ENCODE results near the gene TEAD1. TPM values are rescaled to one million over a fixed set of nuclear protein-coding genes. Genes with fewer than 3 reads are reported as not detected.

TEAD1 gene
- polyA plus RNA-seq, 1 donor (not counting 4 experiments of a cell fraction or from before 2014, with no cell fraction given): 32.7 TPM

DNA sequence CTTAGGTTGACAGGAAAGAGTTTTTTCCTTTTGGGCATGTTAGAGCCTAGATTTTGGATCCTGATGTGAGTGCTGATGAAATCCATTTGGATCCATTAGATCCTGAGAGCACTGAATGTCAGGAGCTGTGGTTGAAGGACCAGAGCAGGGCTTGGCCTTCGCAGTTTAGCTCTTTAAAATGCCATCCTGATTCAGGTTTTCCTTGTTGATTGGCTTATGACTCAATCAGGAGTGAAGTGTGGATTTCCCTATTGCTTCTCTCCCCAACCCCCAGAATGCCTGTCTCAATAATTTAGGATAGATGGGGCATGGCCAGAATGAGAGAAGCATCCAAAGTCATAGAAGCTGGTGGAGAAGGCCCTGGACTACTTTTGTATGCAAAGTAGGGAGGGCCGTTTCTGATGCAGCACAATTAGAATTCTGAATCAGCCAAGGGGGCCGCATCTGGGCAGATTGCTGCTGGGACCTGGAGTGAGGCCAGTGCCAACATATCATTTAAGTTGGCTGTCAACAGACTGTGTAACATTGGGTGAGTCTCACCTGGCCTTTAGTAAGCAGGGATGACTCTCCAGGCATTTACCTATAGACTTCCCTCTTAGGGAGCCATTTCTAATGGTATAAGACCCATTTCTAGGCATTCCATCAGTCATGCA is 80.5 kb downstream of the TEAD1 start:
- peak overlapping the region in 1 of 3 experiments; percentile 8 for H3K4me3 ChIP-seq (ENCODE audit: control insufficient read depth in 2 of 3, extremely low read depth in 1 of 3, insufficient read depth in 2 of 3, low read depth in 1 of 3, low read length in 3 of 3)
- H2AFZ ChIP-seq (ENCODE audit: control insufficient read depth, low read length): no peak overlapping the region
- DNase-seq (ENCODE audit: low read depth, low spot score) (no peak), FAIRE-seq (peak; percentile 20)
- dilution Hi-C loops (cut with MboI; ENCODE audit: extremely low pct_ligation_motif_present, low sequenced_read_pairs): no loop called here
- peaks cover 4% of the 10 kb centered on the region for H3K9me1 ChIP-seq (ENCODE audit: control insufficient read depth, extremely low read depth, insufficient read depth, low read length)
- peaks cover 3% of the 10 kb centered on the region in 2 experiments for H3K36me3 ChIP-seq (ENCODE audit: control insufficient read depth in 2 of 2, extremely low read depth in 1 of 2, insufficient read depth in 2 of 2, low read length in 2 of 2)
- peaks cover 93% of the 10 kb centered on the region for H3K79me2 ChIP-seq (ENCODE audit: control insufficient read depth, insufficient read depth, low read length)
- H3K27ac ChIP-seq (ENCODE audit: control insufficient read depth, insufficient read depth, low read length): peak overlapping the region; percentile 51
- no peaks in the 10 kb centered on the region for H3K9me3 ChIP-seq (ENCODE audit: control insufficient read depth, low read depth, low read length)
- H3K27me3 ChIP-seq (ENCODE audit: control insufficient read depth, extremely low read depth, insufficient read depth, low read length): no peaks in the 10 kb centered on the region
- H3K9ac ChIP-seq (ENCODE audit: control insufficient read depth, extremely low read depth, insufficient read depth, low read length): no peak overlapping the region
- TF ChIP-seq, protein P1, sequence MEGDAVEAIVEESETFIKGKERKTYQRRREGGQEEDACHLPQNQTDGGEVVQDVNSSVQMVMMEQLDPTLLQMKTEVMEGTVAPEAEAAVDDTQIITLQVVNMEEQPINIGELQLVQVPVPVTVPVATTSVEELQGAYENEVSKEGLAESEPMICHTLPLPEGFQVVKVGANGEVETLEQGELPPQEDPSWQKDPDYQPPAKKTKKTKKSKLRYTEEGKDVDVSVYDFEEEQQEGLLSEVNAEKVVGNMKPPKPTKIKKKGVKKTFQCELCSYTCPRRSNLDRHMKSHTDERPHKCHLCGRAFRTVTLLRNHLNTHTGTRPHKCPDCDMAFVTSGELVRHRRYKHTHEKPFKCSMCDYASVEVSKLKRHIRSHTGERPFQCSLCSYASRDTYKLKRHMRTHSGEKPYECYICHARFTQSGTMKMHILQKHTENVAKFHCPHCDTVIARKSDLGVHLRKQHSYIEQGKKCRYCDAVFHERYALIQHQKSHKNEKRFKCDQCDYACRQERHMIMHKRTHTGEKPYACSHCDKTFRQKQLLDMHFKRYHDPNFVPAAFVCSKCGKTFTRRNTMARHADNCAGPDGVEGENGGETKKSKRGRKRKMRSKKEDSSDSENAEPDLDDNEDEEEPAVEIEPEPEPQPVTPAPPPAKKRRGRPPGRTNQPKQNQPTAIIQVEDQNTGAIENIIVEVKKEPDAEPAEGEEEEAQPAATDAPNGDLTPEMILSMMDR (optimal IDR thresholded peaks at IDR 0.05 in 1 of 3, IDR thresholded peaks at IDR 0.05 in 1 of 3, conservative IDR thresholded peaks at IDR 0.05 in 1 of 3; ENCODE audit: extremely low read depth in 1 of 3, insufficient read depth in 2 of 3, low read length in 3 of 3): no peak
- no peak for TF ChIP-seq EZH2 (IDR thresholded peaks at IDR 0.05; ENCODE audit: low read length)
- peak overlapping the region; percentile 62 for H3K4me2 ChIP-seq (ENCODE audit: control insufficient read depth, extremely low read depth, insufficient read depth, low read depth, low read length)
- peaks cover 20% of the 10 kb centered on the region for H4K20me1 ChIP-seq (ENCODE audit: control insufficient read depth, extremely low read depth, insufficient read depth, low read length)
- H3K4me1 ChIP-seq (ENCODE audit: control insufficient read depth, extremely low read depth, insufficient read depth, low read length): peaks cover 30% of the 10 kb centered on the region

DNA sequence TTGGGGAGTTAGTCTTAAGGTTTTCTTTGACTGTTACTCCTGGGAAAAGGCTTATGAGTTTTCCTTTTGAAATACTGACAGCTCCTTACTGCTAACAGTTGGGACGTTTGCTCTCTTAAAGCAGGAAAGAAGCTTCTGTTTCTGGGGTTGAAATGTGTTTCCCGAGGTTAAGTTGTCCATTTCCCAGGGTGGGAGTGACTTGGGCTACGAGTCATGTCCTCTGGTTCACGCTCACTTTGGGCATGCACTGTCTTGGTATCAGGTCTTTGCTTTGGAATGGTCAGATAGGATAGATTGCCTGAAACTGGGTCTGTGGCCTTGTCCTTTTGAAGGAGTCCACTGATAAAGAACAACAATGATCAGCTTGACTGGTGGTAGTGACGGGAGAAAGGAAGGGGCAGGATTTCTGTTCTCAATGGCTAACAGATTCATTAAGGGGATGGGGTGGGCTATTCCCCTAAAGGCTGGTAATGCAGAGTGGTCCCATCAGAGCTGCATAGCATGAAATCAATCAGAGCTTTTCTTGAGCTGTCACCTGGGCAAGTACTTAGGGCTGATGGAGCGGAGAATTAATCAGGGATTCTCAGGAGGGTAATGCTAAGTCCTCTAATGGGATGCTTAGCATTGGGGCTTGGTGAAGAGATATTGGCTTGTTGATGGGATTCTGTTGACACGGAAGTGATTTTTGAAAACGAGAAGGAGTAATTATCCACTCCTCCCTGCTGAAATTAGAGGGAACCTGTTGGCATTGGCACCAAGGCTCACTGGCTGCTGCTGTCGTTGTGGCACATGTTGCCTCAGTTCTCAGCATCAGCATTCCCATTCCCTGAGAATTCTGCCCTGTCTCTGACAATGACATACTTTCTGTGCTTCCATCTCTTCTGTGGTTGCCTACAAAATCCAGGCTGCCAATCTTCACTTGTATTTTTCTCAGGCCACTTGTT is 81.6 kb downstream of the TEAD1 start:
- Histone ChIP-seq H3K4me1 (ENCODE audit: control insufficient read depth, extremely low read depth, insufficient read depth, low read length) (peaks cover 36% of the 10 kb centered on the region), H3K9ac (ENCODE audit: control insufficient read depth, extremely low read depth, insufficient read depth, low read length) (no peak overlapping the region), H3K36me3 (ENCODE audit: control insufficient read depth in 2 of 2, extremely low read depth in 1 of 2, insufficient read depth in 2 of 2, low read length in 2 of 2) (peaks cover 3% of the 10 kb centered on the region in 2 experiments), H3K27me3 (ENCODE audit: control insufficient read depth, extremely low read depth, insufficient read depth, low read length) (no peaks in the 10 kb centered on the region), H4K20me1 (ENCODE audit: control insufficient read depth, extremely low read depth, insufficient read depth, low read length) (peaks cover 15% of the 10 kb centered on the region), H3K9me3 (ENCODE audit: control insufficient read depth, low read depth, low read length) (no peaks in the 10 kb centered on the region), H3K4me3 (ENCODE audit: control insufficient read depth in 2 of 3, extremely low read depth in 1 of 3, insufficient read depth in 2 of 3, low read depth in 1 of 3, low read length in 3 of 3) (no peak overlapping the region), H3K79me2 (ENCODE audit: control insufficient read depth, insufficient read depth, low read length) (peaks cover 93% of the 10 kb centered on the region), H3K4me2 (ENCODE audit: control insufficient read depth, extremely low read depth, insufficient read depth, low read depth, low read length) (peak overlapping the region; percentile 46), H2AFZ (ENCODE audit: control insufficient read depth, low read length) (no peak overlapping the region), H3K27ac (ENCODE audit: control insufficient read depth, insufficient read depth, low read length) (peak overlapping the region; percentile 51), H3K9me1 (ENCODE audit: control insufficient read depth, extremely low read depth, insufficient read depth, low read length) (peaks cover 4% of the 10 kb centered on the region)
- TF ChIP-seq, protein P1 (optimal IDR thresholded peaks at IDR 0.05 in 1 of 3, IDR thresholded peaks at IDR 0.05 in 1 of 3, conservative IDR thresholded peaks at IDR 0.05 in 1 of 3; ENCODE audit: extremely low read depth in 1 of 3, insufficient read depth in 2 of 3, low read length in 3 of 3): no peak
- no peak for TF ChIP-seq EZH2 (IDR thresholded peaks at IDR 0.05; ENCODE audit: low read length)
- no peak for FAIRE-seq
- dilution Hi-C loops (cut with MboI; ENCODE audit: extremely low pct_ligation_motif_present, low sequenced_read_pairs): no loop called here
- no peak for DNase-seq (ENCODE audit: low read depth, low spot score)
